HepG2 (cell line): ENCODE measurements around the gene NPHS1. TPM values are rescaled to one million over a fixed set of nuclear protein-coding genes. Genes with fewer than 3 reads are reported as not detected.

ENCODE experiments used
- ARID3A ChIP-seq: IDR thresholded peaks from 2 replicates; pipeline ENCODE4 v1.6.1; 2012; ENCODE audit warnings: low read depth, low read length, improper control_type of control experiment
- BATF2 ChIP-seq: sonication (generic); formaldehyde crosslinking; IDR thresholded peaks from 2 replicates; pipeline ENCODE4 v1.8.0; 2022; ENCODE audit warnings: mild to moderate bottlenecking, missing genetic modification reagents, moderate library complexity
- CENPT ChIP-seq: sonication (generic); formaldehyde crosslinking; IDR thresholded peaks from 2 replicates; pipeline ENCODE4 v1.8.0; 2022; ENCODE audit warnings: low read depth, mild to moderate bottlenecking, moderate library complexity, missing genetic modification reagents
- CHD4 ChIP-seq: fragments of 200-600 bp; sonication (generic); IDR thresholded peaks from 2 replicates; pipeline ENCODE4 v1.7.0; 2017; ENCODE audit warnings: mild to moderate bottlenecking, low read length, borderline replicate concordance
- HOXD1 ChIP-seq: sonication (generic); formaldehyde crosslinking; IDR thresholded peaks from 2 replicates; pipeline ENCODE4 v1.5.0; 2020; ENCODE audit warnings: missing genetic modification reagents
- KIAA2018 ChIP-seq: sonication (generic); formaldehyde crosslinking; IDR thresholded peaks from 2 replicates; pipeline ENCODE4 v1.5.0; 2020; ENCODE audit warnings: mild to moderate bottlenecking, missing genetic modification reagents, borderline replicate concordance
- SKIL ChIP-seq: sonication (generic); formaldehyde crosslinking; IDR thresholded peaks from 2 replicates; pipeline ENCODE4 v1.8.0; 2022; ENCODE audit warnings: missing genetic modification reagents, mild to moderate bottlenecking, moderate library complexity, borderline replicate concordance
- THYN1 ChIP-seq: sonication (generic); formaldehyde crosslinking; IDR thresholded peaks from 2 replicates; pipeline ENCODE4 v1.8.1; 2023; ENCODE audit warnings: low read depth, mild to moderate bottlenecking, moderate library complexity, missing genetic modification reagents, borderline replicate concordance
- ZNF34 ChIP-seq: sonication (generic); formaldehyde crosslinking; IDR thresholded peaks from 2 replicates; pipeline ENCODE4 v1.4.0; 2020; ENCODE audit warnings: mild to moderate bottlenecking, missing genetic modification reagents, borderline replicate concordance
- ZNF572 ChIP-seq: sonication (generic); formaldehyde crosslinking; IDR thresholded peaks from 2 replicates; pipeline ENCODE4 v1.5.1; 2020; ENCODE audit warnings: mild to moderate bottlenecking, missing genetic modification reagents
- ZNF878 ChIP-seq: sonication (generic); formaldehyde crosslinking; IDR thresholded peaks from 2 replicates; pipeline ENCODE4 v1.8.1; 2023; ENCODE audit warnings: mild to moderate bottlenecking, missing genetic modification reagents, moderate library complexity
- ZSCAN22 ChIP-seq: sonication (generic); formaldehyde crosslinking; IDR thresholded peaks from 2 replicates; pipeline ENCODE4 v1.4.0; 2020; ENCODE audit warnings: mild to moderate bottlenecking, missing genetic modification reagents
- ZSCAN25 ChIP-seq: sonication (generic); formaldehyde crosslinking; IDR thresholded peaks from 2 replicates; pipeline ENCODE4 v1.8.0; 2022; ENCODE audit warnings: mild to moderate bottlenecking, missing genetic modification reagents
- polyA plus RNA-seq, 8 experiments: library from polyadenylated mRNA; depleted of rRNA in 3 of 8; stranded (reverse) in 7 of 8; unstranded in 1 of 8; fragments of >200 nt; fragmentation: Illumina TruSeq in 4 of 8; extraction: Trizol in 4 of 8; gene quantifications; 2 replicates each; pipeline versions ENCODE4 v1.2.1 to v1.2.3, GENCODE V29; 2011 to 2016; ENCODE audit warnings: low read depth in 4 of 8, missing spikeins in 1 of 8, mixed read lengths in 1 of 8; ENCODE audit not compliant: insufficient read depth in 1 of 8
- total RNA-seq, 5 experiments: library from RNA; depleted of rRNA; stranded (reverse); fragments of >200 nt; fragmentation: Illumina TruSeq; extraction: Trizol; gene quantifications; 2 replicates each; pipeline ENCODE4 v1.2.3, GENCODE V29; 2016; ENCODE audit warnings: low read depth in 1 of 5
- TF ChIP-seq, protein P1 (sequence below): sonication (generic); formaldehyde crosslinking; IDR thresholded peaks from 2 replicates; pipeline ENCODE4 v1.8.0; 2022; ENCODE audit warnings: low read depth, missing genetic modification reagents

NPHS1 gene
- total and polyA plus RNA-seq, 2 of the 13 experiments (the other 11 are each of a cell fraction or from before 2014, with no cell fraction given): not detected

- TF ChIP-seq KIAA2018 (CRISPR knock-in tag) (no peak), THYN1 (no peak; the same call in 1 of the 2 replicates), CHD4 (no peak), ZNF878 (CRISPR knock-in tag) (peak; percentile 64; the same call in 1 of the 2 replicates), BATF2 (CRISPR knock-in tag) (peak; percentile 77; the same call in 1 of the 2 replicates), ZSCAN22 (CRISPR knock-in tag) (no peak), SKIL (0 out of 2 replicates have a peak, but pooled peaks have one; percentile 46), ZNF34 (CRISPR knock-in tag) (no peak), CENPT (CRISPR knock-in tag) (peak; percentile 76; the same call in 1 of the 2 replicates), ZNF572 (CRISPR knock-in tag) (no peak), ZSCAN25 (CRISPR knock-in tag) (peak; percentile 79; the same call in 1 of the 2 replicates), HOXD1 (peak; percentile 76), ARID3A (no peak)
- TF ChIP-seq, protein P1, sequence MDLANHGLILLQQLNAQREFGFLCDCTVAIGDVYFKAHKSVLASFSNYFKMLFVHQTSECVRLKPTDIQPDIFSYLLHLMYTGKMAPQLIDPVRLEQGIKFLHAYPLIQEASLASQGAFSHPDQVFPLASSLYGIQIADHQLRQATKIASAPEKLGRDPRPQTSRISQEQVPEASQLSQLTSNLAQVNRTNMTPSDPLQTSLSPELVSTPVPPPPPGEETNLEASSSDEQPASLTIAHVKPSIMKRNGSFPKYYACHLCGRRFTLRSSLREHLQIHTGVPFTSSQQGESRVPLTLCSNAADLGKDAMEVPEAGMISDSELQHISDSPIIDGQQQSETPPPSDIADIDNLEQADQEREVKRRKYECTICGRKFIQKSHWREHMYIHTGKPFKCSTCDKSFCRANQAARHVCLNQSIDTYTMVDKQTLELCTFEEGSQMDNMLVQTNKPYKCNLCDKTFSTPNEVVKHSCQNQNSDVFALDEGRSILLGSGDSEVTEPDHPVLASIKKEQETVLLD (CRISPR knock-in tag): peak; percentile 64; the same call in 1 of the 2 replicates
These were observed 23.5 kb downstream of the NPHS1 start (continued) for GRCh38 chr19:35828692-35829301.
